Duodenal mucosa (tissue), 2 donors: Measurements from ENCODE around the gene CTSA.

Source experiments
- H3K27ac ChIP-seq: one replicate; pipeline ENCODE4 v1.7.0; 2013; ENCODE audit warnings: low read depth, low read length
- H3K27me3 ChIP-seq, 2 donors: one replicate each; pipeline ENCODE4 v1.7.0; 2013; ENCODE audit warnings: low read length in 2 of 2, control low read depth in 1 of 2; ENCODE audit not compliant: insufficient read depth in 2 of 2, control insufficient read depth in 1 of 2
- H3K36me3 ChIP-seq, 2 donors: one replicate each; pipeline ENCODE4 v1.7.0; 2013; ENCODE audit warnings: low read length in 2 of 2, control low read depth in 1 of 2; ENCODE audit not compliant: insufficient read depth in 2 of 2, control insufficient read depth in 1 of 2
- H3K4me1 ChIP-seq, 2 donors: one replicate each; pipeline ENCODE4 v1.7.0; 2013; ENCODE audit warnings: low read length in 2 of 2, control low read depth in 1 of 2; ENCODE audit not compliant: insufficient read depth in 2 of 2, control insufficient read depth in 1 of 2
- H3K4me3 ChIP-seq, 2 donors: one replicate each; pipeline ENCODE4 v1.7.0; 2013; ENCODE audit warnings: low read length in 2 of 2, low read depth in 1 of 2
- H3K9ac ChIP-seq, 2 donors: one replicate each; pipeline ENCODE4 v1.7.0; 2013; ENCODE audit warnings: low read length in 2 of 2, low read depth in 1 of 2
- H3K9me3 ChIP-seq, 2 donors: one replicate each; pipeline ENCODE4 v1.7.0; 2013; ENCODE audit warnings: low read length in 2 of 2, control low read depth in 1 of 2; ENCODE audit not compliant: control insufficient read depth in 1 of 2

CTSA gene

GRCh38 chr20:45940053-45940452 is 48.9 kb downstream of the CTSA start:
- H3K27ac ChIP-seq: no peak overlapping the region
- H3K36me3 ChIP-seq: peaks cover 60 to 79% of the 10 kb centered on the region in 2 donors
- H3K4me3 ChIP-seq: no peak overlapping the region
- H3K27me3 ChIP-seq: no peaks in the 10 kb centered on the region
- H3K9ac ChIP-seq: no peak overlapping the region
- H3K9me3 ChIP-seq: no peaks in the 10 kb centered on the region
- peaks cover 3 to 4% of the 10 kb centered on the region in 2 donors for H3K4me1 ChIP-seq

GRCh38 chr20:45940469-45940868 is 49.3 kb downstream of the CTSA start:
- peaks cover 3 to 4% of the 10 kb centered on the region in 2 donors for H3K4me1 ChIP-seq
- H3K36me3 ChIP-seq: peaks cover 65 to 83% of the 10 kb centered on the region in 2 donors
- no peak overlapping the region for H3K27ac ChIP-seq

GRCh38 chr20:45943613-45944012 is 52.5 kb downstream of the CTSA start:
- Histone ChIP-seq H3K9ac (no peak overlapping the region), H3K36me3 (peaks cover 67 to 96% of the 10 kb centered on the region in 2 donors), H3K4me3 (no peak overlapping the region), H3K27me3 (no peaks in the 10 kb centered on the region), H3K9me3 (no peaks in the 10 kb centered on the region), H3K4me1 (peaks cover 6 to 12% of the 10 kb centered on the region in 2 donors), H3K27ac (no peak overlapping the region)

More at GRCh38 chr20:45940469-45940868, 49.3 kb downstream of the CTSA start:
- Histone ChIP-seq H3K4me3 (no peak overlapping the region), H3K9me3 (no peaks in the 10 kb centered on the region), H3K27me3 (no peaks in the 10 kb centered on the region), H3K9ac (no peak overlapping the region)

GRCh38 chr20:45944151-45944964 is 53.2 kb downstream of the CTSA start:
- Histone ChIP-seq H3K4me1 (peaks cover 6 to 12% of the 10 kb centered on the region in 2 donors), H3K4me3 (no peak overlapping the region), H3K9me3 (no peaks in the 10 kb centered on the region), H3K27me3 (no peaks in the 10 kb centered on the region), H3K36me3 (peaks cover 67 to 96% of the 10 kb centered on the region in 2 donors), H3K9ac (no peak overlapping the region), H3K27ac (no peak overlapping the region)

- H3K4me3 ChIP-seq: no peak overlapping the region
- H3K9me3 ChIP-seq: no peaks in the 10 kb centered on the region
- peaks cover 66 to 96% of the 10 kb centered on the region in 2 donors for H3K36me3 ChIP-seq
- no peak overlapping the region for H3K27ac ChIP-seq
- peaks cover 6 to 12% of the 10 kb centered on the region in 2 donors for H3K4me1 ChIP-seq
- H3K27me3 ChIP-seq: no peaks in the 10 kb centered on the region
- H3K9ac ChIP-seq: no peak overlapping the region
Observed at GRCh38 chr20:45944965-45945677, 54.0 kb downstream of the CTSA start.

GRCh38 chr20:45945678-45946148 is 54.6 kb downstream of the CTSA start:
- H3K9me3 ChIP-seq: no peaks in the 10 kb centered on the region
- H3K27me3 ChIP-seq: no peaks in the 10 kb centered on the region
- H3K36me3 ChIP-seq: peaks cover 60 to 95% of the 10 kb centered on the region in 2 donors
- H3K9ac ChIP-seq: no peak overlapping the region
- no peak overlapping the region for H3K4me3 ChIP-seq
- H3K4me1 ChIP-seq: peaks cover 6 to 12% of the 10 kb centered on the region in 2 donors
- H3K27ac ChIP-seq: no peak overlapping the region

GRCh38 chr20:45946149-45946970 is 55.2 kb downstream of the CTSA start:
- Histone ChIP-seq H3K9me3 (no peaks in the 10 kb centered on the region), H3K27ac (no peak overlapping the region), H3K36me3 (peaks cover 59 to 94% of the 10 kb centered on the region in 2 donors), H3K4me1 (peaks cover 6 to 12% of the 10 kb centered on the region in 2 donors), H3K27me3 (no peaks in the 10 kb centered on the region), H3K9ac (no peak overlapping the region), H3K4me3 (no peak overlapping the region)

- Histone ChIP-seq H3K4me3 (no peak overlapping the region), H3K27me3 (no peaks in the 10 kb centered on the region), H3K9ac (no peak overlapping the region), H3K36me3 (peaks cover 68 to 98% of the 10 kb centered on the region in 2 donors), H3K9me3 (no peaks in the 10 kb centered on the region), H3K27ac (no peak overlapping the region), H3K4me1 (peaks cover 6 to 12% of the 10 kb centered on the region in 2 donors)
Observed at GRCh38 chr20:45947110-45947866, 56.2 kb downstream of the CTSA start.

- H3K4me3 ChIP-seq: no peak overlapping the region
- peaks cover 6 to 12% of the 10 kb centered on the region in 2 donors for H3K4me1 ChIP-seq
- H3K9me3 ChIP-seq: no peaks in the 10 kb centered on the region
- H3K9ac ChIP-seq: no peak overlapping the region
- H3K27ac ChIP-seq: no peak overlapping the region
- no peaks in the 10 kb centered on the region for H3K27me3 ChIP-seq
- peaks cover 73 to 98% of the 10 kb centered on the region in 2 donors for H3K36me3 ChIP-seq
Observed at GRCh38 chr20:45948261-45948733, 57.2 kb downstream of the CTSA start.
